H1 (cell line): ENCODE results near the gene PRKCH. TPM values are rescaled to one million over a fixed set of nuclear protein-coding genes. Genes with fewer than 3 reads are reported as not detected.

Experiments
- CTCF ChIA-PET: fragments of 300-600 bp; sonication (Branson Sonifier 250); formaldehyde crosslinking; loops from one replicate; lab custom pipeline; 2021; ENCODE audit not compliant: partially characterized antibody; lab: Charles Lee
- POLR2A ChIA-PET: fragments of 300-600 bp; sonication (Branson Sonifier 250); formaldehyde crosslinking; loops from one replicate; lab custom pipeline; 2021; ENCODE audit warnings: inconsistent platforms; ENCODE audit not compliant: partially characterized antibody; lab: Charles Lee
- DNase-seq, 2 experiments: peaks; one replicate each; pipeline versions ENCODE4 v3.0.0 to v3.0.0-alpha.2; 2010 to 2022; ENCODE audit warnings: low spot score in 2 of 2, low read depth in 1 of 2, mixed read lengths in 1 of 2
- FAIRE-seq: peaks from 2 replicates; lab custom pipeline; 2011; peaks lifted over from hg19 to GRCh38; lab: Jason Lieb, UNC
- H2AFZ ChIP-seq: 2 replicates; pipeline ENCODE4 v1.8.1; 2012; ENCODE audit warnings: low read length, inconsistent platforms
- H2AK5ac ChIP-seq: 2 replicates; pipeline ENCODE4 v1.6.1; 2013; ENCODE audit warnings: low read depth, low read length
- H2BK120ac ChIP-seq: replicated peaks from 2 replicates; pipeline ENCODE3; 2013; ENCODE audit warnings: low read depth, low read length, inconsistent platforms
- H2BK12ac ChIP-seq: 2 replicates; pipeline ENCODE4 v1.6.1; 2013; ENCODE audit warnings: low read depth, low read length
- H2BK15ac ChIP-seq: 2 replicates; pipeline ENCODE4 v1.6.1; 2013; ENCODE audit warnings: low read length
- H2BK20ac ChIP-seq: 2 replicates; pipeline ENCODE4 v1.6.1; 2013; ENCODE audit warnings: low read length
- H2BK5ac ChIP-seq: 2 replicates; pipeline ENCODE4 v1.6.1; 2013; ENCODE audit warnings: low read depth, low read length
- H3K14ac ChIP-seq: 2 replicates; pipeline ENCODE4 v1.6.1; 2013; ENCODE audit warnings: inconsistent platforms; ENCODE audit not compliant: insufficient read length
- H3K18ac ChIP-seq: 2 replicates; pipeline ENCODE4 v1.6.1; 2013; ENCODE audit warnings: low read length; ENCODE audit errors: extremely low read depth
- H3K23ac ChIP-seq: 2 replicates; pipeline ENCODE4 v1.6.1; 2013; ENCODE audit warnings: inconsistent platforms; ENCODE audit not compliant: insufficient read length
- H3K23me2 ChIP-seq: 2 replicates; pipeline ENCODE4 v1.6.1; 2013; ENCODE audit warnings: low read depth, low read length
- H3K27ac ChIP-seq: 2 replicates; pipeline ENCODE4 v1.6.1; 2011; ENCODE audit warnings: low read depth, low read length, inconsistent platforms
- H3K27me3 ChIP-seq, 4 experiments: replicated peaks in 1 of 4; 1 replicate in 1 of 4; 2 replicates in 3 of 4; pipeline versions ENCODE4 v1.6.1 to v1.8.1; 2011 to 2013; ENCODE audit warnings: low read length in 3 of 4, mild to moderate bottlenecking in 3 of 4, inconsistent platforms in 2 of 4, mixed read lengths in 2 of 4, moderate library complexity in 1 of 4; ENCODE audit not compliant: control insufficient read depth in 3 of 4, insufficient read depth in 3 of 4; ENCODE audit errors: extremely low read depth in 1 of 4
- H3K36me3 ChIP-seq, 4 experiments: 2 replicates each; pipeline versions ENCODE4 v1.6.1 to v1.8.1; 2011 to 2013; ENCODE audit warnings: mild to moderate bottlenecking in 4 of 4, low read length in 3 of 4, moderate library complexity in 2 of 4, control low read depth in 1 of 4, inconsistent platforms in 1 of 4; ENCODE audit not compliant: insufficient read depth in 4 of 4, control insufficient read depth in 2 of 4
- H3K4ac ChIP-seq: replicated peaks from 2 replicates; pipeline ENCODE3; 2013; ENCODE audit warnings: low read length, low read depth, mixed read lengths, inconsistent platforms; ENCODE audit not compliant: insufficient read length
- H3K4me1 ChIP-seq, 4 experiments: replicated peaks in 1 of 4; 1 replicate in 1 of 4; 2 replicates in 3 of 4; pipeline versions ENCODE4 v1.6.1 to v1.8.1; 2011 to 2013; ENCODE audit warnings: low read length in 3 of 4, inconsistent platforms in 2 of 4, mixed read lengths in 1 of 4; ENCODE audit not compliant: insufficient read depth in 4 of 4, control insufficient read depth in 3 of 4
- H3K4me2 ChIP-seq, 2 experiments: 2 replicates each; pipeline versions ENCODE4 v1.6.1 to v1.8.1; 2011 to 2013; ENCODE audit warnings: low read depth in 2 of 2, low read length in 2 of 2, control low read depth in 1 of 2, inconsistent platforms in 1 of 2, mild to moderate bottlenecking in 1 of 2; ENCODE audit not compliant: insufficient read depth in 1 of 2
- H3K4me3 ChIP-seq, 4 experiments: fragments of 200-600, 300-600 bp in 1 of 4; sonication (generic), shearing (Covaris generic), sonication (Bioruptor Twin) in 1 of 4; 2 replicates each; pipeline versions ENCODE4 v1.5.1 to v1.8.1; 2011 to 2016; ENCODE audit warnings: low read length in 4 of 4, low read depth in 3 of 4, control low read depth in 2 of 4, inconsistent platforms in 2 of 4, mild to moderate bottlenecking in 2 of 4, mixed read lengths in 1 of 4, moderate library complexity in 1 of 4; ENCODE audit not compliant: insufficient read depth in 2 of 4; ENCODE audit errors: extremely low read depth in 1 of 4
- H3K56ac ChIP-seq: replicated peaks from 2 replicates; pipeline ENCODE3; 2013; ENCODE audit warnings: low read depth, mild to moderate bottlenecking, mixed read lengths, low read length, inconsistent platforms; ENCODE audit not compliant: insufficient read length
- H3K79me1 ChIP-seq: 2 replicates; pipeline ENCODE4 v1.6.1; 2013; ENCODE audit warnings: low read depth, low read length, control low read depth
- H3K79me2 ChIP-seq, 2 experiments: 2 replicates each; pipeline versions ENCODE4 v1.6.1 to v1.8.1; 2012 to 2013; ENCODE audit warnings: low read length in 2 of 2, mild to moderate bottlenecking in 2 of 2, inconsistent platforms in 1 of 2; ENCODE audit not compliant: insufficient read depth in 2 of 2, control insufficient read depth in 1 of 2
- H3K9ac ChIP-seq, 4 experiments: replicated peaks in 1 of 4; 1 replicate in 1 of 4; 2 replicates in 3 of 4; pipeline versions ENCODE4 v1.6.1 to v1.8.1; 2011 to 2013; ENCODE audit warnings: low read depth in 3 of 4, low read length in 3 of 4, control low read depth in 2 of 4, mild to moderate bottlenecking in 2 of 4, moderate library complexity in 2 of 4, inconsistent platforms in 1 of 4; ENCODE audit errors: extremely low read depth in 1 of 4
- H3K9me3 ChIP-seq, 2 experiments: 2 replicates each; pipeline versions ENCODE4 v1.6.1 to v1.8.1; 2012 to 2013; ENCODE audit warnings: mild to moderate bottlenecking in 2 of 2, moderate library complexity in 2 of 2, control low read depth in 1 of 2, inconsistent platforms in 1 of 2, low read depth in 1 of 2, low read length in 1 of 2, mixed read lengths in 1 of 2; ENCODE audit not compliant: insufficient read depth in 2 of 2
- H4K20me1 ChIP-seq, 2 experiments: replicated peaks in 1 of 2; 2 replicates each; pipeline versions ENCODE3 to v1.8.1; 2011 to 2013; ENCODE audit warnings: inconsistent platforms in 2 of 2, low read length in 2 of 2, mild to moderate bottlenecking in 1 of 2; ENCODE audit not compliant: insufficient read depth in 2 of 2, control insufficient read depth in 1 of 2
- H4K5ac ChIP-seq: 2 replicates; pipeline ENCODE4 v1.6.1; 2013; ENCODE audit warnings: low read length, low read depth, mixed read lengths, inconsistent platforms; ENCODE audit not compliant: insufficient read length
- H4K8ac ChIP-seq: 2 replicates; pipeline ENCODE4 v1.8.0; 2013; ENCODE audit warnings: mild to moderate bottlenecking, moderate library complexity, low read length, inconsistent platforms; ENCODE audit not compliant: insufficient read depth; ENCODE audit errors: extremely low read depth
- H4K91ac ChIP-seq: replicated peaks from 2 replicates; pipeline ENCODE3; 2013; ENCODE audit warnings: low read length, mixed read lengths, inconsistent platforms; ENCODE audit not compliant: insufficient read length
- MAX ChIP-seq: IDR thresholded peaks from 2 replicates; pipeline ENCODE4 v1.6.1; 2012; ENCODE audit warnings: inconsistent platforms
- RFX5 ChIP-seq: IDR thresholded peaks from 2 replicates; pipeline ENCODE4 v1.6.1; 2011; ENCODE audit warnings: low read depth, low read length, improper control_type of control experiment, borderline replicate concordance
- WGBS, 2 experiments: shearing (Covaris generic) in 1 of 2; methylation state at CpG; one replicate each; pipeline versions ENCODE4 v1.1.6 to v1.1.7; 2013 to 2015; ENCODE audit warnings: low lambda C conversion rate in 2 of 2, mixed read lengths in 2 of 2, inconsistent platforms in 1 of 2, low coverage in 1 of 2, missing lambda C conversion rate in 1 of 2; ENCODE audit not compliant: insufficient replicate concordance in 2 of 2, insufficient coverage in 1 of 2, insufficient read length in 1 of 2; ENCODE audit errors: extremely low coverage in 1 of 2, missing lambda C conversion rate in 1 of 2; 5-methylcytosine and 5-hydroxymethylcytosine counted together
- polyA plus RNA-seq, 7 experiments: library from polyadenylated mRNA; depleted of rRNA in 3 of 7; stranded (reverse) in 5 of 7; unstranded in 2 of 7; fragments of >200 nt in 5 of 7; fragments of 200-250 nt in 2 of 7; gene quantifications; 1 replicate in 5 of 7; 2 replicates in 1 of 7; 4 replicates in 1 of 7; pipeline versions ENCODE4 v1.2.1 to v1.2.3, GENCODE V29; 2011 to 2013; ENCODE audit warnings: missing spikeins in 2 of 7, mixed read lengths in 2 of 7
- total RNA-seq: library from RNA; stranded (reverse); fragmentation: NEBNext Ultra II Directional; extraction: Animal tissue kit (Norgen Biotek cat#: 25700); gene quantifications from 2 replicates; pipeline ENCODE4 v1.2.1, GENCODE V29; 2021

PRKCH gene
- total and polyA plus RNA-seq, 2 of the 8 experiments (the other 6 are each of a cell fraction or from before 2014, with no cell fraction given) = 6.4 to 7.0 TPM

- H2BK15ac ChIP-seq = no peak overlapping the region
- H3K14ac ChIP-seq = no peak overlapping the region
- no peak overlapping the region for H2BK20ac ChIP-seq
- H3K4me1 ChIP-seq = peaks cover 0 to 4% (median 2%) of the 10 kb centered on the region in 4 experiments; a peak in 3 of 7 replicates
- H2AK5ac ChIP-seq = no peak overlapping the region
- H4K91ac ChIP-seq = no peak overlapping the region
- H3K18ac ChIP-seq = no peak overlapping the region
- H2AFZ ChIP-seq = no peak overlapping the region
- no peaks in the 10 kb centered on the region; the same call in 1 of the 2 replicates for H3K79me1 ChIP-seq
- 76% methylated on average over 1 of the region's 1 CpG; no CpG with 5 or more reads in 1 of the 2 experiments for WGBS, 2 experiments
- no peak overlapping the region for H3K4ac ChIP-seq
- no peak overlapping the region for H4K5ac ChIP-seq
- no peak overlapping the region for H3K56ac ChIP-seq
- no peak overlapping the region for H4K8ac ChIP-seq
- ChIA-PET CTCF (interaction anchor here (0.8 to 1.6 kb wide), 5 partner anchors 9 to 56 kb away, joined by 3 to 4 read pairs (median 3); partner anchors contain the start of gene PRKCH), POLR2A (no interaction called here)
- no peak for FAIRE-seq
- no peak overlapping the region for H3K27ac ChIP-seq
- H3K4me3 ChIP-seq = no peak overlapping the region
- H2BK12ac ChIP-seq = no peak overlapping the region
- no peaks in the 10 kb centered on the region for H3K23me2 ChIP-seq
- H2BK120ac ChIP-seq = no peak overlapping the region
- no peaks in the 10 kb centered on the region for H3K79me2 ChIP-seq
- H3K4me2 ChIP-seq = no peak overlapping the region
- no peak overlapping the region for H3K9ac ChIP-seq
- H3K23ac ChIP-seq = no peak overlapping the region
- no peak overlapping the region for H2BK5ac ChIP-seq
- no peaks in the 10 kb centered on the region for H3K27me3 ChIP-seq
- H4K20me1 ChIP-seq = no peaks in the 10 kb centered on the region
- H3K36me3 ChIP-seq = no peaks in the 10 kb centered on the region
- no peak for DNase-seq
- H3K9me3 ChIP-seq = peaks cover 0 to 4% of the 10 kb centered on the region in 2 experiments; a peak in 1 of 4 replicates
- TF ChIP-seq MAX (no peak), RFX5 (no peak)
Observed at GRCh38 chr14:61330511-61330910, 9.1 kb downstream of the PRKCH start.
